ENCODE data around the gene DYDC2.

- no peak for TF ChIP-seq CTCF (IDR thresholded peaks at IDR 0.05; ENCODE audit: low read length)
- no peak for TF ChIP-seq EZH2 (optimal IDR thresholded peaks at IDR 0.05; ENCODE audit: low read depth, low read length)
Measured at GRCh38 chr10:80323311-80323710, 33.3 kb upstream of the DYDC2 start.

All from MM.1S (cell line).